ENCODE results near the gene RIN3. TPM values are rescaled to one million over a fixed set of nuclear protein-coding genes. Genes with fewer than 3 reads are reported as not detected.

RIN3 gene
- total and polyA plus RNA-seq, 2 donors (not counting 3 experiments of a cell fraction or from before 2014, with no cell fraction given), result 5.1 to 20.8 TPM

DNA sequence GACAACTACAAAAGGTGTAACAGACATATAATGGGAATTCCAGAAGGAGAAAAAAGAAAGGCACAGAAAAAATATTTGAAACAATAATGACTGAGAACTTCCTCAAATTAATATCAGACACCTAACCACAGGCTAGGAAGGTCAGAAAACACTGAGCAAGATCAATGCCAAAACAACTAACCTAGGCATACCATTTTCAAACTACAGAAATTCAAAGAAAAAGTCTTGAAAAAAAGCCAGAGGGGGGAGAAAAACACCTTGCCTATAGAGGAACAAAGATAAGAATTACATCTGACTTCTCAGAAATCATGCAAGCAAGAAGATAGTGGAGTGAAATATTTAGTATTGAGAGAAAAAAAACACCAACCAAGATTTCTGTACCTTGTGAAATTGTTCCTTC lies 77.8 kb downstream of the RIN3 start:
- Histone ChIP-seq H3K4me3 (replicated peaks in 1 of 3; ENCODE audit: insufficient read depth in 1 of 3, low read depth in 1 of 3, low read length in 3 of 3) (no peak overlapping the region), H3K36me3 (ENCODE audit: control insufficient read depth in 2 of 2, extremely low read depth in 1 of 2, insufficient read depth in 2 of 2, low read length in 2 of 2) (no peaks in the 10 kb centered on the region), H3K4me2 (ENCODE audit: insufficient read depth, low read length) (no peak overlapping the region), H4K20me1 (replicated peaks; ENCODE audit: control insufficient read depth, extremely low read depth, insufficient read depth, low read length) (no peaks in the 10 kb centered on the region), H3K27me3 (ENCODE audit: control insufficient read depth in 2 of 2, insufficient read depth in 2 of 2, low read length in 2 of 2) (no peaks in the 10 kb centered on the region), H3K27ac (ENCODE audit: insufficient read depth, low read depth, low read length) (no peak overlapping the region), H3K9me3 (replicated peaks; ENCODE audit: control insufficient read depth, insufficient read depth, low read length) (no peaks in the 10 kb centered on the region), H3K4me1 (ENCODE audit: control insufficient read depth, extremely low read depth, insufficient read depth, low read length) (no peaks in the 10 kb centered on the region), H3K79me2 (ENCODE audit: control insufficient read depth, insufficient read depth, low read length) (no peaks in the 10 kb centered on the region), H3K9ac (replicated peaks; ENCODE audit: extremely low read depth, insufficient read depth, low read length) (no peak overlapping the region), H3K9me1 (replicated peaks; ENCODE audit: control insufficient read depth, extremely low read depth, insufficient read depth, low read length) (no peaks in the 10 kb centered on the region), H2AFZ (ENCODE audit: low read depth, low read length) (no peak overlapping the region)
- POLR2A ChIA-PET, result no interaction called here
- intact Hi-C loops (cut with micrococcal nuclease), result no loop called here
- FAIRE-seq (no peak), DNase-seq (ENCODE audit: low read depth, low spot score) (no peak)
- dilution Hi-C loops (cut with MboI; ENCODE audit: extremely low pct_ligation_motif_present, low sequenced_read_pairs), result no loop called here
- CTCF ChIA-PET, result no interaction called here
- TF ChIP-seq POLR2AphosphoS5 (IDR thresholded peaks at IDR 0.05; ENCODE audit: insufficient read depth, low read depth, low read length) (no peak), POLR2A (IDR thresholded peaks at IDR 0.05; ENCODE audit: low read depth, low read length) (no peak), FOS (IDR thresholded peaks at IDR 0.05; ENCODE audit: borderline replicate concordance, insufficient read depth, low read length) (no peak), GATA2 (IDR thresholded peaks at IDR 0.05; ENCODE audit: insufficient read depth, insufficient read length, low read depth, low read length) (no peak), MYC (IDR thresholded peaks at IDR 0.05; ENCODE audit: low read depth, low read length) (no peak), EZH2 (IDR thresholded peaks at IDR 0.05; ENCODE audit: borderline replicate concordance, low read depth, low read length, severe bottlenecking) (no peak), JUN (IDR thresholded peaks at IDR 0.05; ENCODE audit: borderline replicate concordance, insufficient read depth, insufficient read length, low read depth) (no peak)
- TF ChIP-seq, protein P1, sequence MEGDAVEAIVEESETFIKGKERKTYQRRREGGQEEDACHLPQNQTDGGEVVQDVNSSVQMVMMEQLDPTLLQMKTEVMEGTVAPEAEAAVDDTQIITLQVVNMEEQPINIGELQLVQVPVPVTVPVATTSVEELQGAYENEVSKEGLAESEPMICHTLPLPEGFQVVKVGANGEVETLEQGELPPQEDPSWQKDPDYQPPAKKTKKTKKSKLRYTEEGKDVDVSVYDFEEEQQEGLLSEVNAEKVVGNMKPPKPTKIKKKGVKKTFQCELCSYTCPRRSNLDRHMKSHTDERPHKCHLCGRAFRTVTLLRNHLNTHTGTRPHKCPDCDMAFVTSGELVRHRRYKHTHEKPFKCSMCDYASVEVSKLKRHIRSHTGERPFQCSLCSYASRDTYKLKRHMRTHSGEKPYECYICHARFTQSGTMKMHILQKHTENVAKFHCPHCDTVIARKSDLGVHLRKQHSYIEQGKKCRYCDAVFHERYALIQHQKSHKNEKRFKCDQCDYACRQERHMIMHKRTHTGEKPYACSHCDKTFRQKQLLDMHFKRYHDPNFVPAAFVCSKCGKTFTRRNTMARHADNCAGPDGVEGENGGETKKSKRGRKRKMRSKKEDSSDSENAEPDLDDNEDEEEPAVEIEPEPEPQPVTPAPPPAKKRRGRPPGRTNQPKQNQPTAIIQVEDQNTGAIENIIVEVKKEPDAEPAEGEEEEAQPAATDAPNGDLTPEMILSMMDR (IDR thresholded peaks at IDR 0.05; ENCODE audit: extremely low read depth in 1 of 2, insufficient read depth in 1 of 2, low read depth in 1 of 2, low read length in 2 of 2), result no peak
- TF ChIP-seq, protein P2, sequence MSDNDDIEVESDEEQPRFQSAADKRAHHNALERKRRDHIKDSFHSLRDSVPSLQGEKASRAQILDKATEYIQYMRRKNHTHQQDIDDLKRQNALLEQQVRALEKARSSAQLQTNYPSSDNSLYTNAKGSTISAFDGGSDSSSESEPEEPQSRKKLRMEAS (IDR thresholded peaks at IDR 0.05; ENCODE audit: insufficient read depth, insufficient read length), result no peak
- BruUV-seq (replicated peaks), result no TSS peak
